ENCODE measurements around the gene CNN2. TPM values are rescaled to one million over a fixed set of nuclear protein-coding genes. Genes with fewer than 3 reads are reported as not detected.
A peak's percentile ranks its signal among the peaks of the same experiment; 100 is the strongest.

The CNN2 gene
- total and polyA plus RNA-seq, 2 of the 13 experiments (the other 11 are each of a cell fraction or from before 2014, with no cell fraction given): 63.6 to 70.0 TPM

DNA sequence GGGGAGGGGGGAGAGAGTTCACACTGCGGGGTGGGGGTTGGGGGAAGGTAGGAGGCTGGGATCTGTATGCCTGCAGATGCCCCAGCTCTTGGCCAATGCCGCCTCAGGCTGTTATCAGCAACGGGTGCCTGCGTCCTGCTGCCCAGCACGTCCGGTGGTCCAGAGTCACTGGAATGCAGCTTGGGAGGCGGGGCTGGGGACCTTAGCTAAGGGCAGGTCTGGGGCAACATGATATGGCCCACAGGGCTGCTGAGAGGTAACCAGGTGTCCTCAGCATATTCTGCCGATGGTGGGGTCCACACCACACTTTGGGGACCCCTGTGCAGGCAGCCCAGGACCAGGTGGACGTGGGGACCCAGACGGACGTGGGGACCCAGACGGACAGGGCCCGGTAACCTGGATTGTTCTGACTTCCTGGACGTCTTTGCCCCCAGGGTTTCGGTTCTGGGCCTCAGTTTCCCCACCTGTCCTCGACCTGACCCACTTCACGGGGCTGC lies 39.9 kb downstream of the CNN2 start (continued):
- no peak for TF ChIP-seq IRF1 (CRISPR knock-in tag; IDR thresholded peaks at IDR 0.05; ENCODE audit: low read depth)
- no peak for TF ChIP-seq ZNF577 (CRISPR knock-in tag; IDR thresholded peaks at IDR 0.05; ENCODE audit: borderline replicate concordance, low read depth)
- TF ChIP-seq SMAD3 (CRISPR knock-in tag; IDR thresholded peaks at IDR 0.05): no peak
- TF ChIP-seq ZNF550 (CRISPR knock-in tag; IDR thresholded peaks at IDR 0.05; ENCODE audit: borderline replicate concordance): no peak
- no peak for TF ChIP-seq EEA1 (CRISPR knock-in tag; IDR thresholded peaks at IDR 0.05; ENCODE audit: borderline replicate concordance)
- TF ChIP-seq ZMYM2 (CRISPR knock-in tag; IDR thresholded peaks at IDR 0.05): no peak
- TF ChIP-seq ZBTB7A (CRISPR knock-in tag; IDR thresholded peaks at IDR 0.05): no peak
- 0 out of 2 replicates have a peak, but pooled peaks have one; percentile 5 for TF ChIP-seq ZNF205 (CRISPR knock-in tag; IDR thresholded peaks at IDR 0.05)
- TF ChIP-seq ZNF614 (CRISPR knock-in tag; IDR thresholded peaks at IDR 0.05; ENCODE audit: borderline replicate concordance): no peak

- in situ Hi-C loops (cut with HindIII; ENCODE audit: extremely low pct_ligation_motif_present, low pct_unique_long_range_greater_than_20kb): loop anchor here (5.0 kb wide), 1 partner anchor 35 kb away; the partner anchor contains the start of gene GPX4
- TF ChIP-seq PLSCR1 (CRISPR knock-in tag; IDR thresholded peaks at IDR 0.05; ENCODE audit: borderline replicate concordance): no peak
- no peak for TF ChIP-seq ZNF274 (CRISPR knock-in tag; IDR thresholded peaks at IDR 0.05)
- TF ChIP-seq DNMT1 (CRISPR knock-in tag; IDR thresholded peaks at IDR 0.05): no peak
- TF ChIP-seq POGZ (CRISPR knock-in tag; IDR thresholded peaks at IDR 0.05): no peak
- TF ChIP-seq CCAR2 (optimal IDR thresholded peaks at IDR 0.05; ENCODE audit: low read depth, low read length): no peak
- 0 out of 2 replicates have a peak, but pooled peaks have one; percentile 4 for TF ChIP-seq MTA1 (CRISPR knock-in tag; IDR thresholded peaks at IDR 0.05; ENCODE audit: borderline replicate concordance)
- 0 out of 2 replicates have a peak, but pooled peaks have one; percentile 13 for TF ChIP-seq ETV5 (CRISPR knock-in tag; IDR thresholded peaks at IDR 0.05; ENCODE audit: borderline replicate concordance)
- no peak for TF ChIP-seq ATAD3A (CRISPR knock-in tag; IDR thresholded peaks at IDR 0.05)
- no peak for TF ChIP-seq ZNF816 (CRISPR knock-in tag; IDR thresholded peaks at IDR 0.05; ENCODE audit: borderline replicate concordance)
- TF ChIP-seq ADNP (CRISPR knock-in tag; IDR thresholded peaks at IDR 0.05): no peak
- TF ChIP-seq ZNF740 (CRISPR knock-in tag; IDR thresholded peaks at IDR 0.05): no peak
- TF ChIP-seq ZNF562 (CRISPR knock-in tag; IDR thresholded peaks at IDR 0.05; ENCODE audit: borderline replicate concordance): no peak
- peak; percentile 54; the same call in 1 of the 2 replicates for TF ChIP-seq AKAP8 (CRISPR knock-in tag; IDR thresholded peaks at IDR 0.05)
- TF ChIP-seq ZNF484 (CRISPR knock-in tag; IDR thresholded peaks at IDR 0.05; ENCODE audit: borderline replicate concordance, low read depth): no peak
Observed at GRCh38 chr19:1066748-1067340, 40.4 kb downstream of the CNN2 start, which contains the start of gene ARHGAP45. Gene ARHGAP45 (plus strand): TSS chr19:1067167. CDS start chr19:1067406, 239 bp downstream.

More at GRCh38 chr19:1066748-1067340, 40.4 kb downstream of the CNN2 start, which contains the start of gene ARHGAP45:
- Histone ChIP-seq H3K27ac (ENCODE audit: extremely low read length, insufficient read depth, low read length) (no peak within 1 kb of the TSS), H3K4me3 (replicated peaks in 1 of 3; ENCODE audit: insufficient read depth in 1 of 3, low read depth in 2 of 3, low read length in 3 of 3) (peak within 1 kb of the TSS; percentile 71 to 78 (median 77)), H3K79me2 (ENCODE audit: insufficient read depth, low read length) (no peaks in the 10 kb centered on the region), H3K27me3 (ENCODE audit: control insufficient read depth in 1 of 2, insufficient read depth in 2 of 2, low read length in 2 of 2) (no peaks in the 10 kb centered on the region), H2AFZ (ENCODE audit: low read length) (no peak within 1 kb of the TSS), H3K4me2 (ENCODE audit: low read depth, low read length) (peak within 1 kb of the TSS; percentile 86), H3K4me1 (ENCODE audit: insufficient read depth, low read length) (peaks cover 37% of the 10 kb centered on the region), H3K9me3 (ENCODE audit: low read length) (no peaks in the 10 kb centered on the region), H3K36me3 (replicated peaks in 1 of 2; ENCODE audit: control insufficient read depth in 1 of 2, insufficient read depth in 2 of 2, low read length in 2 of 2) (no peaks in the 10 kb centered on the region), H4K20me1 (ENCODE audit: insufficient read depth, low read length) (no peaks in the 10 kb centered on the region), H3K9ac (ENCODE audit: insufficient read depth, low read depth, low read length) (peak within 1 kb of the TSS; percentile 54; the same call in 1 of the 2 replicates)
- DNase-seq (ENCODE audit: low spot score) (no peak), FAIRE-seq (no peak), ATAC-seq (peak; percentile 30)
- WGBS (ENCODE audit: low lambda C conversion rate): 0% methylated on average over 3 of the region's 61 CpGs
- ChIA-PET CTCF (ENCODE audit: low intra/inter-chr PET ratio, low total read pairs) (no interaction called here), POLR2A (interaction anchor here (0.6 to 2.7 kb wide), 14 partner anchors 9 to 202 kb away, joined by 3 to 9 read pairs (median 4); partner anchors contain the start of genes CIRBP, CNN2, GPX4 and RNU6-2)
- intact Hi-C loops (cut with micrococcal nuclease; ENCODE audit: unreplicated experiment): no loop called here
- no TSS peak for BruUV-seq (replicated peaks)

Measured in HepG2 (cell line).